Measurements from ENCODE around the gene ATM.

The ATM gene

GRCh38 chr11:108319541-108320145 is 96.8 kb downstream of the ATM start:
- ChIA-PET CTCF (no interaction called here), POLR2A (no interaction called here)
- no peak for TF ChIP-seq BHLHE40 (IDR thresholded peaks at IDR 0.05; ENCODE audit: borderline replicate concordance)
- no peak for TF ChIP-seq L3MBTL2 (conservative IDR thresholded peaks at IDR 0.05)
- no peak for TF ChIP-seq NFRKB (IDR thresholded peaks at IDR 0.05)
- TF ChIP-seq SUZ12 (IDR thresholded peaks at IDR 0.05): no peak
- DNase-seq (ENCODE audit: extremely low spot score): no peak

GRCh38 chr11:108322666-108323065 is 99.8 kb downstream of the ATM start:
- DNase-seq (ENCODE audit: extremely low spot score): no peak
- ChIA-PET CTCF (no interaction called here), POLR2A (no interaction called here)
- TF ChIP-seq NFRKB (IDR thresholded peaks at IDR 0.05): no peak
- no peak for TF ChIP-seq HDGF (IDR thresholded peaks at IDR 0.05; ENCODE audit: borderline replicate concordance)
- TF ChIP-seq CTBP1 (IDR thresholded peaks at IDR 0.05; ENCODE audit: borderline replicate concordance): no peak
- TF ChIP-seq TARDBP (IDR thresholded peaks at IDR 0.05): no peak
- no peak for TF ChIP-seq FOXM1 (IDR thresholded peaks at IDR 0.05; ENCODE audit: borderline replicate concordance)
- no peak for TF ChIP-seq FOXK2 (IDR thresholded peaks at IDR 0.05)
- no peak for TF ChIP-seq SUZ12 (IDR thresholded peaks at IDR 0.05)
- TF ChIP-seq PKNOX1 (IDR thresholded peaks at IDR 0.05): no peak
- no peak for TF ChIP-seq FOXA1 (IDR thresholded peaks at IDR 0.05)
- no peak for TF ChIP-seq LEF1 (IDR thresholded peaks at IDR 0.05; ENCODE audit: borderline replicate concordance)
- no peak for TF ChIP-seq SP1 (IDR thresholded peaks at IDR 0.05)
- no peak for TF ChIP-seq BHLHE40 (IDR thresholded peaks at IDR 0.05; ENCODE audit: borderline replicate concordance)
- TF ChIP-seq L3MBTL2 (conservative IDR thresholded peaks at IDR 0.05): no peak
- TF ChIP-seq ELF4 (IDR thresholded peaks at IDR 0.05): no peak

GRCh38 chr11:108324587-108324986 is 101.7 kb downstream of the ATM start:
- CTCF ChIA-PET: no interaction called here
- DNase-seq (ENCODE audit: extremely low spot score): no peak

GRCh38 chr11:108333403-108333899 is 110.6 kb downstream of the ATM start:
- CTCF ChIA-PET: no interaction called here
- POLR2A ChIA-PET: no interaction called here

More at GRCh38 chr11:108324587-108324986, 101.7 kb downstream of the ATM start:
- POLR2A ChIA-PET: no interaction called here
- TF ChIP-seq ZNF384 (IDR thresholded peaks at IDR 0.05) (no peak), LEF1 (IDR thresholded peaks at IDR 0.05; ENCODE audit: borderline replicate concordance) (no peak), FOXA1 (IDR thresholded peaks at IDR 0.05) (no peak), NFRKB (IDR thresholded peaks at IDR 0.05) (no peak), ARNT (IDR thresholded peaks at IDR 0.05) (no peak), BHLHE40 (IDR thresholded peaks at IDR 0.05; ENCODE audit: borderline replicate concordance) (no peak), L3MBTL2 (conservative IDR thresholded peaks at IDR 0.05) (no peak), FOXM1 (IDR thresholded peaks at IDR 0.05; ENCODE audit: borderline replicate concordance) (no peak), SP1 (IDR thresholded peaks at IDR 0.05) (no peak)

GRCh38 chr11:108338750-108339149 is 115.9 kb downstream of the ATM start:
- POLR2A ChIA-PET: no interaction called here
- CTCF ChIA-PET: no interaction called here
- TF ChIP-seq TARDBP (IDR thresholded peaks at IDR 0.05) (no peak), BHLHE40 (IDR thresholded peaks at IDR 0.05; ENCODE audit: borderline replicate concordance) (no peak), FOXK2 (IDR thresholded peaks at IDR 0.05) (no peak), PKNOX1 (IDR thresholded peaks at IDR 0.05) (no peak), SP1 (IDR thresholded peaks at IDR 0.05) (no peak), ZNF384 (IDR thresholded peaks at IDR 0.05) (no peak), LEF1 (IDR thresholded peaks at IDR 0.05; ENCODE audit: borderline replicate concordance) (no peak), FOXA1 (IDR thresholded peaks at IDR 0.05) (no peak), SUZ12 (IDR thresholded peaks at IDR 0.05) (no peak), FOXM1 (IDR thresholded peaks at IDR 0.05; ENCODE audit: borderline replicate concordance) (no peak), NFRKB (IDR thresholded peaks at IDR 0.05) (no peak), ARNT (IDR thresholded peaks at IDR 0.05) (no peak), ELF4 (IDR thresholded peaks at IDR 0.05) (no peak), L3MBTL2 (conservative IDR thresholded peaks at IDR 0.05) (no peak), HDGF (IDR thresholded peaks at IDR 0.05; ENCODE audit: borderline replicate concordance) (no peak), CTBP1 (IDR thresholded peaks at IDR 0.05; ENCODE audit: borderline replicate concordance) (no peak)
- DNase-seq (ENCODE audit: extremely low spot score): no peak

More at GRCh38 chr11:108333403-108333899, 110.6 kb downstream of the ATM start:
- DNase-seq (ENCODE audit: extremely low spot score): no peak
- TF ChIP-seq LEF1 (IDR thresholded peaks at IDR 0.05; ENCODE audit: borderline replicate concordance): no peak
- TF ChIP-seq L3MBTL2 (conservative IDR thresholded peaks at IDR 0.05): no peak
- TF ChIP-seq ZNF384 (IDR thresholded peaks at IDR 0.05): no peak
- TF ChIP-seq FOXM1 (IDR thresholded peaks at IDR 0.05; ENCODE audit: borderline replicate concordance): no peak
- TF ChIP-seq SP1 (IDR thresholded peaks at IDR 0.05): no peak
- TF ChIP-seq NFRKB (IDR thresholded peaks at IDR 0.05): no peak
- TF ChIP-seq PKNOX1 (IDR thresholded peaks at IDR 0.05): no peak
- TF ChIP-seq FOXA1 (IDR thresholded peaks at IDR 0.05): no peak
- TF ChIP-seq BHLHE40 (IDR thresholded peaks at IDR 0.05; ENCODE audit: borderline replicate concordance): no peak
- no peak for TF ChIP-seq ARNT (IDR thresholded peaks at IDR 0.05)
- TF ChIP-seq FOXK2 (IDR thresholded peaks at IDR 0.05): no peak

GRCh38 chr11:108340973-108341372 is 118.1 kb downstream of the ATM start:
- no peak for DNase-seq (ENCODE audit: extremely low spot score)

More at GRCh38 chr11:108340973-108341372, 118.1 kb downstream of the ATM start:
- CTCF ChIA-PET: no interaction called here
- POLR2A ChIA-PET: no interaction called here
- TF ChIP-seq TARDBP (IDR thresholded peaks at IDR 0.05): no peak
- no peak for TF ChIP-seq SP1 (IDR thresholded peaks at IDR 0.05)
- TF ChIP-seq PKNOX1 (IDR thresholded peaks at IDR 0.05): no peak
- no peak for TF ChIP-seq NFRKB (IDR thresholded peaks at IDR 0.05)
- TF ChIP-seq FOXM1 (IDR thresholded peaks at IDR 0.05; ENCODE audit: borderline replicate concordance): no peak
- TF ChIP-seq FOXA1 (IDR thresholded peaks at IDR 0.05): no peak
- TF ChIP-seq L3MBTL2 (conservative IDR thresholded peaks at IDR 0.05): no peak
- TF ChIP-seq ARNT (IDR thresholded peaks at IDR 0.05): no peak
- TF ChIP-seq FOXK2 (IDR thresholded peaks at IDR 0.05): no peak
- TF ChIP-seq ELF4 (IDR thresholded peaks at IDR 0.05): no peak
- TF ChIP-seq HDGF (IDR thresholded peaks at IDR 0.05; ENCODE audit: borderline replicate concordance): no peak
- TF ChIP-seq BHLHE40 (IDR thresholded peaks at IDR 0.05; ENCODE audit: borderline replicate concordance): no peak
- TF ChIP-seq CTBP1 (IDR thresholded peaks at IDR 0.05; ENCODE audit: borderline replicate concordance): no peak
- TF ChIP-seq LEF1 (IDR thresholded peaks at IDR 0.05; ENCODE audit: borderline replicate concordance): no peak
- TF ChIP-seq ZNF384 (IDR thresholded peaks at IDR 0.05): no peak

Measured in HEK293T (cell line).